Cardiac muscle cell (in vitro differentiated cells and primary cell): Measurements from ENCODE around the gene FBXO9. TPM values are rescaled to one million over a fixed set of nuclear protein-coding genes. Genes with fewer than 3 reads are reported as not detected.

Source experiments
- DNase-seq, 2 donors: peaks; one replicate each; pipeline versions ENCODE4 v3.0.0 to v3.0.0-alpha.2; 2010 to 2017; ENCODE audit warnings: low read depth in 1 of 2, low spot score in 1 of 2
- H3K27ac ChIP-seq: fragments of 200-600 bp; sonication (generic); 2 replicates; pipeline ENCODE4 v1.5.1; 2016
- H3K27me3 ChIP-seq: fragments of 200-600 bp; sonication (generic); 2 replicates; pipeline ENCODE4 v1.6.0; 2016; ENCODE audit warnings: control low read depth
- H3K36me3 ChIP-seq: fragments of 200-600 bp; sonication (generic); 2 replicates; pipeline ENCODE4 v1.5.1; 2016; ENCODE audit warnings: control low read depth
- H3K4me1 ChIP-seq: fragments of 200-600 bp; sonication (generic); 2 replicates; pipeline ENCODE4 v1.8.1; 2017; ENCODE audit warnings: low read depth, mild to moderate bottlenecking, mixed run types
- H3K4me3 ChIP-seq: fragments of 200-600 bp; sonication (generic); 2 replicates; pipeline ENCODE4 v1.5.1; 2016; ENCODE audit warnings: mild to moderate bottlenecking
- H3K9me3 ChIP-seq: fragments of 200-600 bp; sonication (generic); 2 replicates; pipeline ENCODE4 v1.5.1; 2017; ENCODE audit warnings: low read depth, mild to moderate bottlenecking, control low read depth
- polyA plus RNA-seq: library from polyadenylated mRNA; unstranded; fragments of >200 nt; fragmentation: Nextera tagmentation; extraction: Ambion mirVana; gene quantifications from 2 replicates; pipeline ENCODE4 v1.2.1, GENCODE V29; 2016
- total RNA-seq: library from RNA; depleted of rRNA; stranded (reverse); fragments of >200 nt; gene quantifications from 2 replicates; pipeline ENCODE4 v1.2.3, GENCODE V29; 2016
- TF ChIP-seq, protein P1 (sequence below): IDR thresholded peaks from 2 replicates; pipeline ENCODE4 v1.5.1; 2012; ENCODE audit warnings: low read depth, mild to moderate bottlenecking, low read length

Gene FBXO9
- total and polyA plus RNA-seq, 2 experiments from 2014 or later: 69.9 to 182 TPM

DNA sequence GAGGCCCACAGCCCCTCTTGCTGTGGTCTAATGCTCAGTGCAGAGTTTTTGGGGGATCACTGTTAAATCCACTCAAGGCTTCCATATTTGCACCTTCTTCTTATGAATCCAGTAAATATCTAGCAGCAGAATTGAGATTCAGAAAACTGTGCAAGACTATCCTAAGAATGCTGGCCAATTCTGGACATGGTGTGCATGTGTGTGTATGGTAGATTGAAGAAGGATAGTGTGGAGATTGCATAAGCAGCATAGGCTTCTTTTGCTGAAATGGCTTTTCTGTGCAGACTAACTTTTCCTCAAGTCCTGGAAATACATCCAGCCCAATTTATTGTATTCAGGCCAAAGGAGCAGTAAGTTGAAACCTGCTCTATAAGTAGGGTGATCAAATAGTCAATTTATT is 39.7 kb downstream of the FBXO9 start:
- no peaks in the 10 kb centered on the region for H3K27me3 ChIP-seq
- peaks cover 17% of the 10 kb centered on the region for H3K36me3 ChIP-seq
- no peak overlapping the region for H3K4me3 ChIP-seq
- no peak overlapping the region for H3K27ac ChIP-seq
- TF ChIP-seq, protein P1, sequence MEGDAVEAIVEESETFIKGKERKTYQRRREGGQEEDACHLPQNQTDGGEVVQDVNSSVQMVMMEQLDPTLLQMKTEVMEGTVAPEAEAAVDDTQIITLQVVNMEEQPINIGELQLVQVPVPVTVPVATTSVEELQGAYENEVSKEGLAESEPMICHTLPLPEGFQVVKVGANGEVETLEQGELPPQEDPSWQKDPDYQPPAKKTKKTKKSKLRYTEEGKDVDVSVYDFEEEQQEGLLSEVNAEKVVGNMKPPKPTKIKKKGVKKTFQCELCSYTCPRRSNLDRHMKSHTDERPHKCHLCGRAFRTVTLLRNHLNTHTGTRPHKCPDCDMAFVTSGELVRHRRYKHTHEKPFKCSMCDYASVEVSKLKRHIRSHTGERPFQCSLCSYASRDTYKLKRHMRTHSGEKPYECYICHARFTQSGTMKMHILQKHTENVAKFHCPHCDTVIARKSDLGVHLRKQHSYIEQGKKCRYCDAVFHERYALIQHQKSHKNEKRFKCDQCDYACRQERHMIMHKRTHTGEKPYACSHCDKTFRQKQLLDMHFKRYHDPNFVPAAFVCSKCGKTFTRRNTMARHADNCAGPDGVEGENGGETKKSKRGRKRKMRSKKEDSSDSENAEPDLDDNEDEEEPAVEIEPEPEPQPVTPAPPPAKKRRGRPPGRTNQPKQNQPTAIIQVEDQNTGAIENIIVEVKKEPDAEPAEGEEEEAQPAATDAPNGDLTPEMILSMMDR: no peak
- H3K9me3 ChIP-seq: no peaks in the 10 kb centered on the region
- peaks cover 8% of the 10 kb centered on the region for H3K4me1 ChIP-seq
- peak in 1 of 2 donors; percentile 4 for DNase-seq

DNA sequence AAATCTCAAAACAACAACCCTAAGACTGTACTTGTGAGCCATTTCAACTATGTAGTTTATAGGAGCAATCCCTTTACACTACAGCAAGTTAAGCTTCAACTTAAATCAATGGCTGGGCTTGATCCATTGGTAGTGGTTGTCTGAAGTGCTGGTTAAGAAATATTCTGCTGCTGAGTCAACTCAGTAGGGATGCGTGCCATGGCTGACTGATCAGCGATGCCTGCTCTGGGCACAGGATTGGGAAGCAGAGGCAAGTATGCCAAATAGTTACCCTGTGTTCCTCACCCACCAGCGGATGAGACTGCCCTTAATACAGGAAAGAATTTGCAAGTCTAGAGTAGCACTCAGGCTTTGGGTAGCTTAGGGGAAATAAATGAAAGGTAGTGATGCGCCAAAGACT is 41.9 kb downstream of the FBXO9 start:
- H3K4me1 ChIP-seq: peaks cover 8% of the 10 kb centered on the region
- no peaks in the 10 kb centered on the region for H3K9me3 ChIP-seq
- peaks cover 3% of the 10 kb centered on the region for H3K36me3 ChIP-seq
- DNase-seq: peak in 1 of 2 donors; percentile 15
- no peak overlapping the region for H3K4me3 ChIP-seq
- TF ChIP-seq, protein P1: no peak
- no peak overlapping the region for H3K27ac ChIP-seq
- no peaks in the 10 kb centered on the region for H3K27me3 ChIP-seq

DNA sequence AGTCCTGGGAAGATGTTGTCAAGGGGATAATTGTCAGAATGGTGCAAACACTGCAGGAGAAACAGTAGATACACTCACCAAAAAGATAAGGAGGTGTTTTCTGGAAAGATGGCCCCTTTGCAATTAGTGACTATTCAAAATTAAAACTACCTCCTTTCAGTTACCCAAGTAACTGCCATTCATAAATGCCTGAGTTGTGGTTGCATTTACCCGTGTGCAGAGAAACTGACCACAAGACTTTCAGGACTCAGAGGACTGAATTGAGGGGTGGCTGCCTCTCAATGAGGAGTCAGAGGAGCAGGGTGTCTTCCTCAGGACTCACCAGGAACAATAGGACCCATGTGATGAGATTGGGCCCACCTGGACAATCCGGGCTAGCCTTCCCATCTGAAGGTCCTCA is 44.4 kb downstream of the FBXO9 start:
- Histone ChIP-seq H3K27ac (no peak overlapping the region), H3K4me3 (no peak overlapping the region), H3K9me3 (no peaks in the 10 kb centered on the region), H3K36me3 (no peaks in the 10 kb centered on the region), H3K4me1 (peaks cover 23% of the 10 kb centered on the region), H3K27me3 (no peaks in the 10 kb centered on the region)
- no peak for DNase-seq
- TF ChIP-seq, protein P1: no peak

DNA sequence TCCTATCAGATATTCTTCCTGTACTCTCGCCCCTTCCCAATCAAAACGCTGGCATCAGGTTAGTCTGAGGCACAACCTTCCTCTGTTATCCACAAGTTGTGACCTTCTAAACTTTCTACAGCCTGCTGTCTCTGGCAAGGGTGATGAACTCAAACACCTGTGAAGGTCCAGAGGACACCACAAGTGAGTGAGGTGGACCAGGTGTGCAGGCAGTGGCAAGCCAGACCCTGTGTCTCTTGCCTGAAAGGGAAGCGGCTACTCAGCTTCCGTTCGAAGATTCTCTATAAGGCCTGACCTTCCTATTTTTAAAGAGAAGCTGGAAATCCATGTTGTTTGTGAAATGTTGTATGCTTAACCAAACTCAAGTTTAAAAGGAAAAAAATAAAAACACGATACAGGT is 46.7 kb downstream of the FBXO9 start:
- DNase-seq: no peak
- peaks cover 23% of the 10 kb centered on the region for H3K4me1 ChIP-seq
- no peak overlapping the region for H3K27ac ChIP-seq
- no peaks in the 10 kb centered on the region for H3K9me3 ChIP-seq
- no peak overlapping the region for H3K4me3 ChIP-seq
- no peaks in the 10 kb centered on the region for H3K36me3 ChIP-seq
- H3K27me3 ChIP-seq: no peaks in the 10 kb centered on the region
- TF ChIP-seq, protein P1: no peak

DNA sequence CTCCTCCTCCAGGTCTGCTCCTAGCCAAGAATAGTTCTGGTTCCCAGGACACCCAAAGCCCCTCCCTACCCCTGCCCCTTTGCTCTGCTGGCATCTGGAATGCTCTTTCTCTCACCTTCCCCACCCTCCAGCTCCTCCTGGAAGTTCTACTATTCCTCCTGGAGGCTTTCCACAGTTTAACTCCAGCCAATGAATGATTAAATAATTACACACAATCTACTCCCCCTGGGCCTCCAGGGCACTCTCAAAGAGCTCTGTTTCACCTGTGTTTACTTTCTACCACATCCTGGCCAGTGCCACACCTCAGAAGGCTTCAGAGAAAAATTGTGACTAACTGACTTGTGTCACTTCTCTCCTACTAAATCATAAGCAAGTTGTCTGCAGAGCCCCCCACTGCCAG is 47.2 kb downstream of the FBXO9 start:
- Histone ChIP-seq H3K4me3 (no peak overlapping the region), H3K4me1 (peaks cover 23% of the 10 kb centered on the region), H3K9me3 (no peaks in the 10 kb centered on the region), H3K27me3 (no peaks in the 10 kb centered on the region), H3K27ac (no peak overlapping the region), H3K36me3 (no peaks in the 10 kb centered on the region)
- TF ChIP-seq, protein P1: no peak
- DNase-seq: no peak

DNA sequence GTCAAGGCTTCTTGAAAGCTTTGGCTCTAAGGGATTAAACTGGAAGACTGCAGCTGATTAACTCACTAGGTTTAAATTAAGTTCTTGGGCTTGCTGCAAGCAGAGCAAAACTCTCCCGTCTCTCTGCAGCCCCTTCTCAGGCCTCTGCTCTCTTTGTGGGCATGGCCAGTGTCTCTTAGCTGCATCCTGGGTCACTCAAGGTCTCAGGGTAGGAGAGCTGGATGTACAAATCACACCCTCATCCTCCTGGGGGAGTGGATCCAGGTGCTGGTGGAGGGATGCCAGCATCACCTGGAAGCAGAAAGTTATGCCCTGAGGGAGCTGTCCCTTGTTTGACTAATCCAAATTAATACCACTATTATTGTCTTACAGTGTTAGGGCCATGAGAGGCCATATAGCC is 47.7 kb downstream of the FBXO9 start:
- H3K27me3 ChIP-seq: no peaks in the 10 kb centered on the region
- TF ChIP-seq, protein P1: no peak
- no peaks in the 10 kb centered on the region for H3K9me3 ChIP-seq
- no peak for DNase-seq
- no peaks in the 10 kb centered on the region for H3K36me3 ChIP-seq
- peaks cover 22% of the 10 kb centered on the region for H3K4me1 ChIP-seq
- H3K27ac ChIP-seq: no peak overlapping the region
- no peak overlapping the region for H3K4me3 ChIP-seq
